GM19372 (cell line): ENCODE measurements around the gene TPM2.
"Not testable (repeated sequence)": the region's sequence is repeated elsewhere in the genome, so short reads cannot be mapped to it uniquely, and the experiment has no call there.

Source experiments
- ATAC-seq: cut with Tn5 transposase; IDR thresholded peaks from one replicate; pipeline ENCODE4 v1.9.1; 2021; ENCODE audit warnings: mild to moderate bottlenecking, low read depth, moderate library complexity; ENCODE audit not compliant: unreplicated experiment

Gene TPM2

GRCh38 chr9:35658137-35658967 lies 31.4 kb downstream of the TPM2 start, which contains the start of gene CCDC107:
Gene CCDC107, plus strand, starts transcription at chr9:35658292. Its CDS starts 88 bp downstream, at chr9:35658380.
- ATAC-seq: peak; percentile 66

GRCh38 chr9:35657546-35658136 lies 32.1 kb downstream of the TPM2 start, which contains the start of gene RMRP:
Gene RMRP, minus strand, starts transcription at chr9:35658019.
- ATAC-seq: peak; percentile 86

GRCh38 chr9:35656831-35657545 lies 32.7 kb downstream of the TPM2 start:
- no peak for ATAC-seq

- no peak for ATAC-seq
Observed at GRCh38 chr9:35656348-35656747, 33.4 kb downstream of the TPM2 start.

GRCh38 chr9:35653611-35654010 lies 36.1 kb downstream of the TPM2 start:
- ATAC-seq: no peak

- no peak for ATAC-seq
Observed at GRCh38 chr9:35652829-35653209, 36.9 kb downstream of the TPM2 start.

GRCh38 chr9:35651956-35652828 lies 37.5 kb downstream of the TPM2 start:
- ATAC-seq: no peak

- ATAC-seq: no peak
Observed at GRCh38 chr9:35650341-35651158, 39.2 kb downstream of the TPM2 start, which contains the start of gene SIT1. Gene SIT1, minus strand, starts transcription at chr9:35650931. Its CDS starts 78 bp downstream, at chr9:35650853.

- no peak for ATAC-seq
Observed at GRCh38 chr9:35649431-35650340, 40.0 kb downstream of the TPM2 start.

- ATAC-seq: peak; percentile 84
Observed at GRCh38 chr9:35646533-35647265, 43.0 kb downstream of the TPM2 start.

- ATAC-seq: no peak
Observed at GRCh38 chr9:35646153-35646532, 43.6 kb downstream of the TPM2 start.

GRCh38 chr9:35645736-35646135 lies 44.0 kb downstream of the TPM2 start:
- ATAC-seq: not testable (repeated sequence)

GRCh38 chr9:35643046-35643445 lies 46.7 kb downstream of the TPM2 start:
- ATAC-seq: no peak

- ATAC-seq: not testable (repeated sequence)
Observed at GRCh38 chr9:35641478-35641877, 48.2 kb downstream of the TPM2 start.

- not testable (repeated sequence) for ATAC-seq
Observed at GRCh38 chr9:35640431-35640830, 49.3 kb downstream of the TPM2 start.

- no peak for ATAC-seq
Observed at GRCh38 chr9:35639631-35640030, 50.1 kb downstream of the TPM2 start.

GRCh38 chr9:35639225-35639624 lies 50.5 kb downstream of the TPM2 start:
- ATAC-seq: not testable (repeated sequence)

- ATAC-seq: not testable (repeated sequence)
Observed at GRCh38 chr9:35638751-35639150, 51.0 kb downstream of the TPM2 start.
